Activated CD4-positive, alpha-beta memory T cell treated with anti-CD3 and anti-CD28 coated beads for 36 hours (primary cell): Measurements from ENCODE around the gene PIAS3. TPM values are rescaled to one million over a fixed set of nuclear protein-coding genes. Genes with fewer than 3 reads are reported as not detected.

Experiments used
- CTCF ChIA-PET: fragments of 350-600 bp; sonication (Branson Sonifier 250); formaldehyde crosslinking; loops from one replicate; lab custom pipeline; 2021; ENCODE audit warnings: antibody characterized with exemption, inconsistent platforms; lab: Charles Lee
- POLR2A ChIA-PET: fragments of 350-600 bp; sonication (Branson Sonifier 250); formaldehyde crosslinking; loops from one replicate; lab custom pipeline; 2021; ENCODE audit warnings: antibody characterized with exemption; lab: Charles Lee
- DNase-seq: peaks from one replicate; pipeline ENCODE4 v3.0.0-alpha.2; 2020
- H3K27ac Mint-ChIP-seq: one replicate; pipeline ENCODE4 v1.8.0; 2021; ENCODE audit warnings: mixed read lengths
- H3K27me3 Mint-ChIP-seq: one replicate; pipeline ENCODE4 v1.8.0; 2021; ENCODE audit warnings: mixed read lengths
- H3K36me3 Mint-ChIP-seq: one replicate; pipeline ENCODE4 v1.8.0; 2021; ENCODE audit warnings: mixed read lengths
- H3K4me1 Mint-ChIP-seq: one replicate; pipeline ENCODE4 v1.8.0; 2021; ENCODE audit warnings: low read depth, mixed read lengths
- H3K4me3 Mint-ChIP-seq: one replicate; pipeline ENCODE4 v1.8.0; 2021; ENCODE audit warnings: mild to moderate bottlenecking, mixed read lengths
- H3K9me3 Mint-ChIP-seq: one replicate; pipeline ENCODE4 v1.8.0; 2021; ENCODE audit warnings: mixed read lengths
- intact Hi-C: fragments of 100-400 bp; cut with micrococcal nuclease; formaldehyde crosslinking; loops from one replicate; pipeline ENCODE4 v1.15.1; 2023
- total RNA-seq, 2 experiments: library from RNA; stranded (reverse); gene quantifications; one replicate each; pipeline ENCODE4 v1.2.3, GENCODE V29; 2021

The PIAS3 gene
- total RNA-seq, 2 experiments from 2014 or later, result 17.8 to 17.9 TPM

- POLR2A ChIA-PET, result interaction anchor here (1.8 kb wide), 1 partner anchor 32 kb away, joined by 4 read pairs; no protein-coding TSS in a partner anchor
- CTCF ChIA-PET, result interaction anchor here (0.6 to 3.6 kb wide), 22 partner anchors 8 to 131 kb away, joined by 3 to 35 read pairs (median 5); partner anchors contain the start of genes HJV, ITGA10, NUDT17 and PIAS3
- Mint-ChIP-seq H3K27me3 (no peaks in the 10 kb centered on the region), H3K4me1 (peaks cover 7% of the 10 kb centered on the region), H3K27ac (no peak overlapping the region), H3K9me3 (no peaks in the 10 kb centered on the region), H3K4me3 (no peak overlapping the region), H3K36me3 (no peaks in the 10 kb centered on the region)
- intact Hi-C loops, result loop anchor here (1.0 kb wide), 1 partner anchor 122 kb away; no protein-coding TSS in a partner anchor
- DNase-seq, result no peak
Measured at GRCh38 chr1:145891143-145891542, 32.3 kb upstream of the PIAS3 start.

- DNase-seq, result no peak
- H3K27me3 Mint-ChIP-seq, result peaks cover 7% of the 10 kb centered on the region
- H3K27ac Mint-ChIP-seq, result no peak overlapping the region
- ChIA-PET POLR2A (no interaction called here), CTCF (interaction anchor here (1.1 kb wide), 1 partner anchor 44 kb away, joined by 3 read pairs; the partner anchor contains the start of gene NUDT17)
- no peaks in the 10 kb centered on the region for H3K36me3 Mint-ChIP-seq
- H3K9me3 Mint-ChIP-seq, result no peaks in the 10 kb centered on the region
- H3K4me3 Mint-ChIP-seq, result no peak overlapping the region
- intact Hi-C loops, result no loop called here
- H3K4me1 Mint-ChIP-seq, result peaks cover 17% of the 10 kb centered on the region
Measured at GRCh38 chr1:145889722-145890121, 30.8 kb upstream of the PIAS3 start.

GRCh38 chr1:145887631-145888030, 28.8 kb upstream of the PIAS3 start:
- DNase-seq, result no peak
- POLR2A ChIA-PET, result no interaction called here
- intact Hi-C loops, result no loop called here
- H3K27me3 Mint-ChIP-seq, result peaks cover 18% of the 10 kb centered on the region
- H3K9me3 Mint-ChIP-seq, result no peaks in the 10 kb centered on the region
- CTCF ChIA-PET, result no interaction called here
- H3K4me3 Mint-ChIP-seq, result no peak overlapping the region
- H3K36me3 Mint-ChIP-seq, result no peaks in the 10 kb centered on the region
- H3K4me1 Mint-ChIP-seq, result peaks cover 19% of the 10 kb centered on the region
- no peak overlapping the region for H3K27ac Mint-ChIP-seq

- H3K4me3 Mint-ChIP-seq, result peak overlapping the region; percentile 36
- intact Hi-C loops, result no loop called here
- no peaks in the 10 kb centered on the region for H3K9me3 Mint-ChIP-seq
- no peaks in the 10 kb centered on the region for H3K36me3 Mint-ChIP-seq
- POLR2A ChIA-PET, result interaction anchor here (1.3 kb wide), 1 partner anchor 67 kb away, joined by 3 read pairs; no protein-coding TSS in a partner anchor
- DNase-seq, result no peak
- no peak overlapping the region for H3K27ac Mint-ChIP-seq
- peaks cover 18% of the 10 kb centered on the region for H3K27me3 Mint-ChIP-seq
- peaks cover 19% of the 10 kb centered on the region for H3K4me1 Mint-ChIP-seq
- CTCF ChIA-PET, result interaction anchor here (0.6 to 2.7 kb wide), 3 partner anchors 8 to 120 kb away, joined by 3 to 15 read pairs (median 8); partner anchors contain the start of gene NUDT17
Measured at GRCh38 chr1:145886816-145887215, 27.9 kb upstream of the PIAS3 start.

GRCh38 chr1:145886390-145886789, 27.5 kb upstream of the PIAS3 start:
- no peak overlapping the region for H3K27ac Mint-ChIP-seq

GRCh38 chr1:145885738-145886287, 26.9 kb upstream of the PIAS3 start, which contains the start of gene ANKRD35:
ANKRD35 (minus strand) TSS chr1:145885866; CDS start chr1:145885758, 108 bp downstream.
- peaks cover 18% of the 10 kb centered on the region for H3K27me3 Mint-ChIP-seq
- ChIA-PET CTCF (interaction anchor here (2.2 to 2.7 kb wide), 2 partner anchors 40 to 121 kb away, joined by 8 to 15 read pairs; partner anchors contain the start of gene NUDT17), POLR2A (interaction anchor here (1.3 kb wide), 2 partner anchors 27 to 68 kb away, joined by 3 to 4 read pairs; partner anchors contain the start of gene PIAS3)
- peak; percentile 92 for DNase-seq
- H3K27ac Mint-ChIP-seq, result no peak within 1 kb of the TSS
- intact Hi-C loops, result loop anchor here (1.0 kb wide), 1 partner anchor 27 kb away; the partner anchor contains the start of gene PIAS3
- peak within 1 kb of the TSS; percentile 78 for H3K4me3 Mint-ChIP-seq
- no peaks in the 10 kb centered on the region for H3K9me3 Mint-ChIP-seq
- no peaks in the 10 kb centered on the region for H3K36me3 Mint-ChIP-seq
- H3K4me1 Mint-ChIP-seq, result peaks cover 19% of the 10 kb centered on the region

More at GRCh38 chr1:145886390-145886789, 27.5 kb upstream of the PIAS3 start:
- Mint-ChIP-seq H3K4me3 (peak overlapping the region; percentile 78), H3K9me3 (no peaks in the 10 kb centered on the region), H3K27me3 (peaks cover 18% of the 10 kb centered on the region), H3K4me1 (peaks cover 19% of the 10 kb centered on the region), H3K36me3 (no peaks in the 10 kb centered on the region)
- DNase-seq, result no peak
- intact Hi-C loops, result no loop called here
- ChIA-PET POLR2A (interaction anchor here (1.3 kb wide), 2 partner anchors 28 to 68 kb away, joined by 3 to 4 read pairs; partner anchors contain the start of gene PIAS3), CTCF (interaction anchor here (0.6 to 2.7 kb wide), 3 partner anchors 9 to 121 kb away, joined by 3 to 15 read pairs (median 8); partner anchors contain the start of gene NUDT17)

- H3K4me1 Mint-ChIP-seq, result peaks cover 19% of the 10 kb centered on the region
- POLR2A ChIA-PET, result no interaction called here
Measured at GRCh38 chr1:145884675-145885074, 25.8 kb upstream of the PIAS3 start.

GRCh38 chr1:145879775-145880174, 20.9 kb upstream of the PIAS3 start:
- no peak overlapping the region for H3K4me3 Mint-ChIP-seq
- CTCF ChIA-PET, result interaction anchor here (1.3 to 1.7 kb wide), 5 partner anchors 12 to 98 kb away, joined by 3 to 8 read pairs (median 4); partner anchors contain the start of genes NUDT17 and PIAS3
- DNase-seq, result no peak
- no peaks in the 10 kb centered on the region for H3K36me3 Mint-ChIP-seq
- no peaks in the 10 kb centered on the region for H3K9me3 Mint-ChIP-seq
- peaks cover 11% of the 10 kb centered on the region for H3K27me3 Mint-ChIP-seq
- H3K4me1 Mint-ChIP-seq, result peaks cover 2% of the 10 kb centered on the region
- POLR2A ChIA-PET, result interaction anchor here (0.6 kb wide), 1 partner anchor 37 kb away, joined by 3 read pairs; no protein-coding TSS in a partner anchor
- no peak overlapping the region for H3K27ac Mint-ChIP-seq
- intact Hi-C loops, result no loop called here

More at GRCh38 chr1:145884675-145885074, 25.8 kb upstream of the PIAS3 start:
- no peak for DNase-seq
- no peak overlapping the region for H3K27ac Mint-ChIP-seq
- intact Hi-C loops, result loop anchor here (1.0 kb wide), 1 partner anchor 25 kb away; the partner anchor contains the start of gene PIAS3
- no peak overlapping the region for H3K4me3 Mint-ChIP-seq
- CTCF ChIA-PET, result interaction anchor here (2.7 to 4.7 kb wide), 2 partner anchors 39 to 123 kb away, joined by 8 to 23 read pairs; partner anchors contain the start of gene NUDT17
- peaks cover 18% of the 10 kb centered on the region for H3K27me3 Mint-ChIP-seq
- H3K36me3 Mint-ChIP-seq, result no peaks in the 10 kb centered on the region
- no peaks in the 10 kb centered on the region for H3K9me3 Mint-ChIP-seq

GRCh38 chr1:145878724-145879123, 19.8 kb upstream of the PIAS3 start:
- Mint-ChIP-seq H3K36me3 (no peaks in the 10 kb centered on the region), H3K4me3 (no peak overlapping the region), H3K27ac (no peak overlapping the region), H3K9me3 (no peaks in the 10 kb centered on the region), H3K27me3 (peaks cover 4% of the 10 kb centered on the region), H3K4me1 (no peaks in the 10 kb centered on the region)
- ChIA-PET POLR2A (no interaction called here), CTCF (interaction anchor here (0.6 to 1.7 kb wide), 3 partner anchors 20 to 33 kb away, joined by 3 to 6 read pairs (median 4); partner anchors contain the start of genes NUDT17 and PIAS3)
- no peak for DNase-seq
- intact Hi-C loops, result no loop called here

- no peak overlapping the region for H3K27ac Mint-ChIP-seq
- intact Hi-C loops, result no loop called here
- H3K36me3 Mint-ChIP-seq, result no peaks in the 10 kb centered on the region
- no peak for DNase-seq
- no peak overlapping the region for H3K4me3 Mint-ChIP-seq
- no peaks in the 10 kb centered on the region for H3K4me1 Mint-ChIP-seq
- no peaks in the 10 kb centered on the region for H3K27me3 Mint-ChIP-seq
- ChIA-PET CTCF (no interaction called here), POLR2A (no interaction called here)
- H3K9me3 Mint-ChIP-seq, result no peaks in the 10 kb centered on the region
Measured at GRCh38 chr1:145877923-145878486, 19.1 kb upstream of the PIAS3 start.

GRCh38 chr1:145874646-145875045, 15.8 kb upstream of the PIAS3 start:
- no peaks in the 10 kb centered on the region for H3K36me3 Mint-ChIP-seq
- POLR2A ChIA-PET, result no interaction called here
- CTCF ChIA-PET, result interaction anchor here (1.6 to 3.0 kb wide), 2 partner anchors 17 to 29 kb away, joined by 6 to 11 read pairs; partner anchors contain the start of gene NUDT17
- peaks cover 14% of the 10 kb centered on the region for H3K4me1 Mint-ChIP-seq
- H3K27me3 Mint-ChIP-seq, result no peaks in the 10 kb centered on the region
- DNase-seq, result no peak
- H3K27ac Mint-ChIP-seq, result no peak overlapping the region
- intact Hi-C loops, result no loop called here
- no peak overlapping the region for H3K4me3 Mint-ChIP-seq
- no peaks in the 10 kb centered on the region for H3K9me3 Mint-ChIP-seq
